HepG2 (cell line): ENCODE results near the gene FBXW4. TPM values are rescaled to one million over a fixed set of nuclear protein-coding genes. Genes with fewer than 3 reads are reported as not detected.

Source experiments
- HOXA3 ChIP-seq: sonication (generic); formaldehyde crosslinking; IDR thresholded peaks from 2 replicates; pipeline ENCODE4 v1.5.0; 2020; ENCODE audit warnings: missing genetic modification reagents
- MED13 ChIP-seq: sonication (generic); formaldehyde crosslinking; IDR thresholded peaks from 2 replicates; pipeline ENCODE4 v1.5.0; 2020; ENCODE audit warnings: missing genetic modification reagents
- MLXIP ChIP-seq: sonication (generic); formaldehyde crosslinking; IDR thresholded peaks from 2 replicates; pipeline ENCODE4 v1.9.0; 2021; ENCODE audit warnings: missing genetic modification reagents, borderline replicate concordance
- MXD1 ChIP-seq: sonication (generic); formaldehyde crosslinking; IDR thresholded peaks from 2 replicates; pipeline ENCODE4 v1.4.0; 2020; ENCODE audit warnings: mild to moderate bottlenecking, missing genetic modification reagents
- PRMT3 ChIP-seq: sonication (generic); formaldehyde crosslinking; IDR thresholded peaks from 2 replicates; pipeline ENCODE4 v1.8.1; 2022; ENCODE audit warnings: low read depth, mild to moderate bottlenecking, moderate library complexity, missing genetic modification reagents, borderline replicate concordance
- RBFOX2 ChIP-seq: fragments of 200-400 bp; formaldehyde crosslinking; IDR thresholded peaks from 2 replicates; pipeline ENCODE4 v1.6.1; 2017; ENCODE audit warnings: low read depth, mild to moderate bottlenecking, low read length
- SAFB2 ChIP-seq: sonication (generic); formaldehyde crosslinking; IDR thresholded peaks from 2 replicates; pipeline ENCODE4 v1.5.1; 2020; ENCODE audit warnings: missing genetic modification reagents, low read depth, mild to moderate bottlenecking, borderline replicate concordance
- STAT5B ChIP-seq: sonication (generic); formaldehyde crosslinking; IDR thresholded peaks from 2 replicates; pipeline ENCODE4 v1.4.0; 2020; ENCODE audit warnings: missing genetic modification reagents
- UBTF ChIP-seq: sonication (generic); formaldehyde crosslinking; IDR thresholded peaks from 2 replicates; pipeline ENCODE4 v1.4.0; 2020; ENCODE audit warnings: mild to moderate bottlenecking, missing genetic modification reagents
- ZNF18 ChIP-seq: sonication (generic); formaldehyde crosslinking; IDR thresholded peaks from 2 replicates; pipeline ENCODE4 v1.8.0; 2022; ENCODE audit warnings: mild to moderate bottlenecking, missing genetic modification reagents; ENCODE audit not compliant: insufficient replicate concordance
- ZNF33B ChIP-seq: sonication (generic); formaldehyde crosslinking; IDR thresholded peaks from 2 replicates; pipeline ENCODE4 v1.5.1; 2020; ENCODE audit warnings: mild to moderate bottlenecking, missing genetic modification reagents
- polyA plus RNA-seq, 8 experiments: library from polyadenylated mRNA; depleted of rRNA in 3 of 8; stranded (reverse) in 7 of 8; unstranded in 1 of 8; fragments of >200 nt; fragmentation: Illumina TruSeq in 4 of 8; extraction: Trizol in 4 of 8; gene quantifications; 2 replicates each; pipeline versions ENCODE4 v1.2.1 to v1.2.3, GENCODE V29; 2011 to 2016; ENCODE audit warnings: low read depth in 4 of 8, missing spikeins in 1 of 8, mixed read lengths in 1 of 8; ENCODE audit not compliant: insufficient read depth in 1 of 8
- total RNA-seq, 5 experiments: library from RNA; depleted of rRNA; stranded (reverse); fragments of >200 nt; fragmentation: Illumina TruSeq; extraction: Trizol; gene quantifications; 2 replicates each; pipeline ENCODE4 v1.2.3, GENCODE V29; 2016; ENCODE audit warnings: low read depth in 1 of 5
- TF ChIP-seq, protein P1 (sequence below): sonication (generic); formaldehyde crosslinking; IDR thresholded peaks from 2 replicates; pipeline ENCODE4 v1.9.0; 2022; ENCODE audit warnings: missing genetic modification reagents, mild to moderate bottlenecking, borderline replicate concordance
- TF ChIP-seq, protein P2 (sequence below): sonication (generic); formaldehyde crosslinking; IDR thresholded peaks from 2 replicates; pipeline ENCODE4 v1.4.0; 2020; ENCODE audit warnings: missing genetic modification reagents
- TF ChIP-seq, protein P3 (sequence below): sonication (generic); formaldehyde crosslinking; IDR thresholded peaks from 2 replicates; pipeline ENCODE4 v1.8.1; 2023; ENCODE audit warnings: mild to moderate bottlenecking, missing genetic modification reagents

The FBXW4 gene
- total and polyA plus RNA-seq, 2 of the 13 experiments (the other 11 are each of a cell fraction or from before 2014, with no cell fraction given): 23.5 to 33.7 TPM

DNA sequence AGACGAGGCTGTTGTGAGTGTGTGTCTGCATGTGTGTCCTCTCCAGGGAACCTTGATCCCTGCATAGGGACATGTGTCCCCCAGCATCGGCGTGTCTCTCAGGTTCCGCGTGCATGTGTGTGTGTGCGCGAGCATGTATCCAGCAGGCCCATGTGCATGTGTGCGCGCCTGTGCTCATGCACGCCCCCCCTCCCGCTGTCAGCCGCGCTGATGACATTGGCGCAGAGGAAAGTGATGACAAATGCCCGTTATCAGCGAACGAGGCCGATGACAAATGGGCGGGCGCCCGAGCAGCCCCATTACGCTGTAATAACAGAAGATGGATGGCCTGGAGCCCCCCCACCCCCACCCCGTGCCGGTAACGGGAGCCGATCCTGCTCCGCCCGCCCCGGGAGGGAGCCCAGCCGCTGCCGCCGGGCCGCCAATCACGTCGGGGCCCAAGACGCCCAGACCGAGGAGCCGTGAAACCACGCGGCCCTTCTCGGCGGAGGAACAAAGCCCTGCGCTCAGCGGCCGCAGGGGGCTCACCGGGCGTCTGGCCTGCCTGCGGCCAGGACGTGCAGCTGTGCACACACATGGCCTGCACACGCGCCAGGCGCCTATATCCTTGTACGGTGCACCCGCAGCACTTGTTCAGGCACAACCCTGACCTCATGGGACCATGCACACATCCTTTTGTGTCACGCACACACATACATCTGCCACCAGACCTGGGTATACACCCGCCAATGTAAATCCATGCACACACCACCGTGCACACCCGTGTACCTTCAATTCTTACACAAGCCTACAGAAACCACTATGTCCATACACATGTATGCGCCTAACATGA, 128.4 kb downstream of the FBXW4 start (continued):
- TF ChIP-seq MED13 (no peak), ZNF33B (no peak), HOXA3 (CRISPR knock-in tag) (peak; percentile 24; the same call in 1 of the 2 replicates), UBTF (CRISPR knock-in tag) (0 out of 2 replicates have a peak, but pooled peaks have one; percentile 43), STAT5B (CRISPR knock-in tag) (no peak), MLXIP (CRISPR knock-in tag) (no peak), ZNF18 (CRISPR knock-in tag) (no peak), PRMT3 (CRISPR knock-in tag) (no peak), MXD1 (CRISPR knock-in tag) (peak; percentile 48; the same call in 1 of the 2 replicates), SAFB2 (CRISPR knock-in tag) (0 out of 2 replicates have a peak, but pooled peaks have one; percentile 32), RBFOX2 (peak; percentile 20; the same call in 1 of the 2 replicates)
- TF ChIP-seq, protein P1, sequence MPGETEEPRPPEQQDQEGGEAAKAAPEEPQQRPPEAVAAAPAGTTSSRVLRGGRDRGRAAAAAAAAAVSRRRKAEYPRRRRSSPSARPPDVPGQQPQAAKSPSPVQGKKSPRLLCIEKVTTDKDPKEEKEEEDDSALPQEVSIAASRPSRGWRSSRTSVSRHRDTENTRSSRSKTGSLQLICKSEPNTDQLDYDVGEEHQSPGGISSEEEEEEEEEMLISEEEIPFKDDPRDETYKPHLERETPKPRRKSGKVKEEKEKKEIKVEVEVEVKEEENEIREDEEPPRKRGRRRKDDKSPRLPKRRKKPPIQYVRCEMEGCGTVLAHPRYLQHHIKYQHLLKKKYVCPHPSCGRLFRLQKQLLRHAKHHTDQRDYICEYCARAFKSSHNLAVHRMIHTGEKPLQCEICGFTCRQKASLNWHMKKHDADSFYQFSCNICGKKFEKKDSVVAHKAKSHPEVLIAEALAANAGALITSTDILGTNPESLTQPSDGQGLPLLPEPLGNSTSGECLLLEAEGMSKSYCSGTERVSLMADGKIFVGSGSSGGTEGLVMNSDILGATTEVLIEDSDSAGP (CRISPR knock-in tag): no peak; the same call in 1 of the 2 replicates
- TF ChIP-seq, protein P2, sequence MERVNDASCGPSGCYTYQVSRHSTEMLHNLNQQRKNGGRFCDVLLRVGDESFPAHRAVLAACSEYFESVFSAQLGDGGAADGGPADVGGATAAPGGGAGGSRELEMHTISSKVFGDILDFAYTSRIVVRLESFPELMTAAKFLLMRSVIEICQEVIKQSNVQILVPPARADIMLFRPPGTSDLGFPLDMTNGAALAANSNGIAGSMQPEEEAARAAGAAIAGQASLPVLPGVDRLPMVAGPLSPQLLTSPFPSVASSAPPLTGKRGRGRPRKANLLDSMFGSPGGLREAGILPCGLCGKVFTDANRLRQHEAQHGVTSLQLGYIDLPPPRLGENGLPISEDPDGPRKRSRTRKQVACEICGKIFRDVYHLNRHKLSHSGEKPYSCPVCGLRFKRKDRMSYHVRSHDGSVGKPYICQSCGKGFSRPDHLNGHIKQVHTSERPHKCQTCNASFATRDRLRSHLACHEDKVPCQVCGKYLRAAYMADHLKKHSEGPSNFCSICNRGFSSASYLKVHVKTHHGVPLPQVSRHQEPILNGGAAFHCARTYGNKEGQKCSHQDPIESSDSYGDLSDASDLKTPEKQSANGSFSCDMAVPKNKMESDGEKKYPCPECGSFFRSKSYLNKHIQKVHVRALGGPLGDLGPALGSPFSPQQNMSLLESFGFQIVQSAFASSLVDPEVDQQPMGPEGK (CRISPR knock-in tag): 0 out of 2 replicates have a peak, but pooled peaks have one; percentile 42
- TF ChIP-seq, protein P3, sequence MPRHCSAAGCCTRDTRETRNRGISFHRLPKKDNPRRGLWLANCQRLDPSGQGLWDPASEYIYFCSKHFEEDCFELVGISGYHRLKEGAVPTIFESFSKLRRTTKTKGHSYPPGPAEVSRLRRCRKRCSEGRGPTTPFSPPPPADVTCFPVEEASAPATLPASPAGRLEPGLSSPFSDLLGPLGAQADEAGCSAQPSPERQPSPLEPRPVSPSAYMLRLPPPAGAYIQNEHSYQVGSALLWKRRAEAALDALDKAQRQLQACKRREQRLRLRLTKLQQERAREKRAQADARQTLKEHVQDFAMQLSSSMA (CRISPR knock-in tag): no peak
